Sigmoid colon (tissue), 4 donors: ENCODE measurements around the gene RANBP17.

Experiments used
- EP300 ChIP-seq, 4 donors: sonication (generic); formaldehyde crosslinking; IDR thresholded peaks; one replicate each; pipeline ENCODE4 v1.6.1; 2017; ENCODE audit warnings: antibody characterized with exemption in 4 of 4
- TF ChIP-seq, protein P1 (sequence below), 4 experiments: fragments of 450-650 bp in 3 of 4; fragments of 200-600 bp in 1 of 4; IDR thresholded peaks; one replicate each; pipeline ENCODE4 v1.5.1; 2016 to 2019; ENCODE audit warnings: antibody characterized with exemption in 4 of 4, mild to moderate bottlenecking in 3 of 4, moderate library complexity in 2 of 4

DNA sequence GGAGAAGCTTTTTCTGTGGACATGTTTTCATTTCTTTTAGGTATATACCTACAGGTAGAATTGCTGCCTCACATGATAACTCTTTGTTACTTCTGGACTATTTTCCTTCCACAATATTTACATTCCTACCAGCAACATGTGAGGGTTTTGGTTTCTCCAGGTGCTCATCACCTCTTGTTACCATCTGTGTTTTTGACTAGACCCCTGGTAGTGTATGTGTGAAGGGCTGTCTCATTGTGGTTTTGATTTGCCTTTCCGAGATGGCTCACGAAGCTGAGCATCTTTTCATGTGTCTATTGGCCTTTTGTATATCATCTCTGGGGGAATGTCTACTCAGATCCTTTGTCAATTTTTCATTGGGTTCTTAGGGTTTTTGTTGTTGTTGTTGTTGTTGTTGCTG lies 17.2 kb upstream of the RANBP17 start:
- TF ChIP-seq, protein P1, sequence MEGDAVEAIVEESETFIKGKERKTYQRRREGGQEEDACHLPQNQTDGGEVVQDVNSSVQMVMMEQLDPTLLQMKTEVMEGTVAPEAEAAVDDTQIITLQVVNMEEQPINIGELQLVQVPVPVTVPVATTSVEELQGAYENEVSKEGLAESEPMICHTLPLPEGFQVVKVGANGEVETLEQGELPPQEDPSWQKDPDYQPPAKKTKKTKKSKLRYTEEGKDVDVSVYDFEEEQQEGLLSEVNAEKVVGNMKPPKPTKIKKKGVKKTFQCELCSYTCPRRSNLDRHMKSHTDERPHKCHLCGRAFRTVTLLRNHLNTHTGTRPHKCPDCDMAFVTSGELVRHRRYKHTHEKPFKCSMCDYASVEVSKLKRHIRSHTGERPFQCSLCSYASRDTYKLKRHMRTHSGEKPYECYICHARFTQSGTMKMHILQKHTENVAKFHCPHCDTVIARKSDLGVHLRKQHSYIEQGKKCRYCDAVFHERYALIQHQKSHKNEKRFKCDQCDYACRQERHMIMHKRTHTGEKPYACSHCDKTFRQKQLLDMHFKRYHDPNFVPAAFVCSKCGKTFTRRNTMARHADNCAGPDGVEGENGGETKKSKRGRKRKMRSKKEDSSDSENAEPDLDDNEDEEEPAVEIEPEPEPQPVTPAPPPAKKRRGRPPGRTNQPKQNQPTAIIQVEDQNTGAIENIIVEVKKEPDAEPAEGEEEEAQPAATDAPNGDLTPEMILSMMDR (IDR thresholded peaks at IDR 0.05), result no peak
- TF ChIP-seq EP300 (IDR thresholded peaks at IDR 0.05), result no peak
